Measurements from ENCODE around the gene DNAAF5.

DNA sequence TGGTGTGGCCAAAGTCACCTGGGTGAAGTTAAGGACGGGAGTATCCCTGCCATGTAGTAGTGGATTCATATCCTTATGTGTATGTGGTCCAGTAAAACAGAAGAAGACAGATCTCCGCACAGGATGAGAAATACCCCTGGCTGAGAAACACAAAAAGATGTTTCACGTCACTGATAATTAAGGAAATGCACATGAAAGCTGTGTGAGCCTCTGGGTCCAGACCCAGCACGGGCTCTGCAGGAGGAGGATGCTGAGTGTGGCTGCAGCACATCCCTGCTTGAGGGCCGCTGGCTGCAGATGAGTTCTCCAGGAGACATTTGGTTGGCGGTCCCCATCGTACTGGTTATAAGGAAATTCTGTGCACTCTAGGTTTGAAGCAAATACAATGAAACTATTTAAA lies 97.6 kb downstream of the DNAAF5 start:
- TF ChIP-seq, protein P1, sequence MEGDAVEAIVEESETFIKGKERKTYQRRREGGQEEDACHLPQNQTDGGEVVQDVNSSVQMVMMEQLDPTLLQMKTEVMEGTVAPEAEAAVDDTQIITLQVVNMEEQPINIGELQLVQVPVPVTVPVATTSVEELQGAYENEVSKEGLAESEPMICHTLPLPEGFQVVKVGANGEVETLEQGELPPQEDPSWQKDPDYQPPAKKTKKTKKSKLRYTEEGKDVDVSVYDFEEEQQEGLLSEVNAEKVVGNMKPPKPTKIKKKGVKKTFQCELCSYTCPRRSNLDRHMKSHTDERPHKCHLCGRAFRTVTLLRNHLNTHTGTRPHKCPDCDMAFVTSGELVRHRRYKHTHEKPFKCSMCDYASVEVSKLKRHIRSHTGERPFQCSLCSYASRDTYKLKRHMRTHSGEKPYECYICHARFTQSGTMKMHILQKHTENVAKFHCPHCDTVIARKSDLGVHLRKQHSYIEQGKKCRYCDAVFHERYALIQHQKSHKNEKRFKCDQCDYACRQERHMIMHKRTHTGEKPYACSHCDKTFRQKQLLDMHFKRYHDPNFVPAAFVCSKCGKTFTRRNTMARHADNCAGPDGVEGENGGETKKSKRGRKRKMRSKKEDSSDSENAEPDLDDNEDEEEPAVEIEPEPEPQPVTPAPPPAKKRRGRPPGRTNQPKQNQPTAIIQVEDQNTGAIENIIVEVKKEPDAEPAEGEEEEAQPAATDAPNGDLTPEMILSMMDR (IDR thresholded peaks at IDR 0.05) = no peak
- no peak for TF ChIP-seq ZFX (IDR thresholded peaks at IDR 0.05; ENCODE audit: borderline replicate concordance)
